Measurements from ENCODE around the gene PTPRZ1.

DNA sequence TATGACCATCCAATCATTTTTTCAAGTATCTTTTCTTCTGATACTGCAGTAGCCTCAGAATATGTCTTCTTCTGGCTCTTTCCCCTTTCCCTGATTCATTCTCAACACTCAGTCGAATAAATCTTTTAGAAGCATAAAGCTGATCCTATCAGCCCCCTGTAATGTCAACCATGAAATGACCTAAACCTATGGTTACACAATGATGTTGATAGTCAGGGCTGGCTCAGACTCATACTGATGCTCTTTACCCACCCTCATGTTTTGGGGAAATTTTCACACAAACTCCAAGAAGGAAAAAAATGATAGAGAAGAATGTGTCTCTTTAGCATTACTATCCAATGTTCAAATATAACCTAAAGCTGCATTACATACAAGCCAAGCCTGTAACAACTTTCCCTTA lies 195.1 kb downstream of the PTPRZ1 start:
- TF ChIP-seq ZNF24 (tag by site-specific recombination; IDR thresholded peaks at IDR 0.05) (no peak), CTCF (tag by site-specific recombination; IDR thresholded peaks at IDR 0.05) (no peak), ZNF501 (tag by site-specific recombination; IDR thresholded peaks at IDR 0.05) (no peak), ZNF664 (tag by site-specific recombination; IDR thresholded peaks at IDR 0.05) (no peak), ZNF658 (tag by site-specific recombination; IDR thresholded peaks at IDR 0.05) (no peak), ZNF785 (tag by site-specific recombination; IDR thresholded peaks at IDR 0.05) (no peak), ZNF239 (tag by site-specific recombination; IDR thresholded peaks at IDR 0.05) (no peak), ZBTB21 (tag by site-specific recombination; IDR thresholded peaks at IDR 0.05) (no peak), ZNF792 (tag by site-specific recombination; IDR thresholded peaks at IDR 0.05) (no peak), ZNF2 (tag by site-specific recombination; IDR thresholded peaks at IDR 0.05) (no peak)
- TF ChIP-seq, protein P1, sequence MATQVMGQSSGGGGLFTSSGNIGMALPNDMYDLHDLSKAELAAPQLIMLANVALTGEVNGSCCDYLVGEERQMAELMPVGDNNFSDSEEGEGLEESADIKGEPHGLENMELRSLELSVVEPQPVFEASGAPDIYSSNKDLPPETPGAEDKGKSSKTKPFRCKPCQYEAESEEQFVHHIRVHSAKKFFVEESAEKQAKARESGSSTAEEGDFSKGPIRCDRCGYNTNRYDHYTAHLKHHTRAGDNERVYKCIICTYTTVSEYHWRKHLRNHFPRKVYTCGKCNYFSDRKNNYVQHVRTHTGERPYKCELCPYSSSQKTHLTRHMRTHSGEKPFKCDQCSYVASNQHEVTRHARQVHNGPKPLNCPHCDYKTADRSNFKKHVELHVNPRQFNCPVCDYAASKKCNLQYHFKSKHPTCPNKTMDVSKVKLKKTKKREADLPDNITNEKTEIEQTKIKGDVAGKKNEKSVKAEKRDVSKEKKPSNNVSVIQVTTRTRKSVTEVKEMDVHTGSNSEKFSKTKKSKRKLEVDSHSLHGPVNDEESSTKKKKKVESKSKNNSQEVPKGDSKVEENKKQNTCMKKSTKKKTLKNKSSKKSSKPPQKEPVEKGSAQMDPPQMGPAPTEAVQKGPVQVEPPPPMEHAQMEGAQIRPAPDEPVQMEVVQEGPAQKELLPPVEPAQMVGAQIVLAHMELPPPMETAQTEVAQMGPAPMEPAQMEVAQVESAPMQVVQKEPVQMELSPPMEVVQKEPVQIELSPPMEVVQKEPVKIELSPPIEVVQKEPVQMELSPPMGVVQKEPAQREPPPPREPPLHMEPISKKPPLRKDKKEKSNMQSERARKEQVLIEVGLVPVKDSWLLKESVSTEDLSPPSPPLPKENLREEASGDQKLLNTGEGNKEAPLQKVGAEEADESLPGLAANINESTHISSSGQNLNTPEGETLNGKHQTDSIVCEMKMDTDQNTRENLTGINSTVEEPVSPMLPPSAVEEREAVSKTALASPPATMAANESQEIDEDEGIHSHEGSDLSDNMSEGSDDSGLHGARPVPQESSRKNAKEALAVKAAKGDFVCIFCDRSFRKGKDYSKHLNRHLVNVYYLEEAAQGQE (tag by site-specific recombination; IDR thresholded peaks at IDR 0.05) = no peak
